Neural cell (in vitro differentiated cells): ENCODE data around the gene SEMA4F. TPM values are rescaled to one million over a fixed set of nuclear protein-coding genes. Genes with fewer than 3 reads are reported as not detected.

Source experiments
- H2AFZ ChIP-seq: fragments of 200-600, 300-800 bp; sonication (generic), shearing (Covaris generic); 2 replicates; pipeline ENCODE4 v1.6.0; 2014; ENCODE audit warnings: low read depth, mild to moderate bottlenecking, antibody characterized with exemption, low read length, moderate library complexity
- H3F3A ChIP-seq: fragments of 200-600 bp; shearing (Covaris generic); 2 replicates; pipeline ENCODE4 v1.6.1; 2016; ENCODE audit warnings: mild to moderate bottlenecking, moderate library complexity, mixed read lengths, antibody characterized with exemption, low read length; ENCODE audit not compliant: insufficient read depth, poor library complexity, severe bottlenecking
- H3K27ac ChIP-seq: fragments of 200-600, 300-800 bp; sonication (generic), shearing (Covaris generic); 2 replicates; pipeline ENCODE4 v1.5.1; 2014; ENCODE audit warnings: mild to moderate bottlenecking, low read length, moderate library complexity
- H3K27me3 ChIP-seq: fragments of 300-800, 200-600 bp; sonication (generic), shearing (Covaris generic); 2 replicates; pipeline ENCODE4 v1.6.0; 2014; ENCODE audit warnings: mild to moderate bottlenecking, low read depth, low read length, moderate library complexity; ENCODE audit not compliant: insufficient read depth
- H3K36me3 ChIP-seq: fragments of 300-800, 200-600 bp; sonication (generic), shearing (Covaris generic); 2 replicates; pipeline ENCODE4 v1.5.1; 2014; ENCODE audit warnings: mild to moderate bottlenecking, antibody characterized with exemption, low read length, moderate library complexity; ENCODE audit not compliant: insufficient read depth
- H3K4me2 ChIP-seq: fragments of 300-800, 200-600 bp; sonication (generic), shearing (Covaris generic); 2 replicates; pipeline ENCODE4 v1.6.0; 2014; ENCODE audit warnings: mild to moderate bottlenecking, low read length
- H3K4me3 ChIP-seq: fragments of 300-800, 200-600 bp; sonication (generic), shearing (Covaris generic); 2 replicates; pipeline ENCODE4 v1.5.1; 2014; ENCODE audit warnings: mild to moderate bottlenecking, low read length, moderate library complexity
- H3K79me2 ChIP-seq: fragments of 200-600 bp; shearing (Covaris generic); replicated peaks from 2 replicates; pipeline ENCODE4 v1.6.0; 2014; ENCODE audit warnings: mild to moderate bottlenecking, low read length, moderate library complexity; ENCODE audit not compliant: insufficient read depth
- H3K9ac ChIP-seq: fragments of 300-800, 200-600 bp; sonication (generic), shearing (Covaris generic); 2 replicates; pipeline ENCODE4 v1.6.1; 2016; ENCODE audit warnings: mild to moderate bottlenecking, low read length, mixed read lengths
- H3K9me2 ChIP-seq: fragments of 200-600 bp; shearing (Covaris generic); 2 replicates; pipeline ENCODE4 v1.6.1; 2016; ENCODE audit warnings: mild to moderate bottlenecking, low read length, mixed read lengths; ENCODE audit not compliant: insufficient read depth
- H3K9me3 ChIP-seq: fragments of 200-600, 300-800 bp; sonication (generic), shearing (Covaris generic); 2 replicates; pipeline ENCODE4 v1.6.1; 2016; ENCODE audit warnings: mild to moderate bottlenecking, mixed run types, low read length, moderate library complexity, mixed read lengths
- H4K20me1 ChIP-seq: fragments of 200-600 bp; shearing (Covaris generic); 2 replicates; pipeline ENCODE4 v1.6.1; 2016; ENCODE audit warnings: mild to moderate bottlenecking, mixed run types; ENCODE audit not compliant: insufficient read depth
- EP300 ChIP-seq: fragments of 450-650 bp; conservative IDR thresholded peaks from 2 replicates; pipeline ENCODE4 v1.6.1; 2014; ENCODE audit warnings: antibody characterized with exemption, mild to moderate bottlenecking, moderate library complexity; ENCODE audit not compliant: poor library complexity, severe bottlenecking
- EZH2 ChIP-seq: fragments of 200-600, 300-800 bp; shearing (Covaris generic), sonication (generic); IDR thresholded peaks from 2 replicates; pipeline ENCODE4 v1.6.1; 2014; ENCODE audit warnings: antibody characterized with exemption, low read length, borderline replicate concordance, mild to moderate bottlenecking; ENCODE audit not compliant: insufficient read depth, poor library complexity, severe bottlenecking
- MXI1 ChIP-seq: fragments of 450-650 bp; conservative IDR thresholded peaks from 2 replicates; pipeline ENCODE4 v1.6.1; 2014; ENCODE audit warnings: antibody characterized with exemption, mild to moderate bottlenecking; ENCODE audit not compliant: poor library complexity, severe bottlenecking
- POLR2AphosphoS5 ChIP-seq: IDR thresholded peaks from 2 replicates; pipeline ENCODE4 v1.6.1; 2012
- RAD21 ChIP-seq: fragments of 450-650 bp; conservative IDR thresholded peaks from 2 replicates; pipeline ENCODE4 v1.6.1; 2014; ENCODE audit warnings: antibody characterized with exemption, mild to moderate bottlenecking, moderate library complexity
- REST ChIP-seq: IDR thresholded peaks from 2 replicates; pipeline ENCODE4 v1.6.1; 2012; ENCODE audit warnings: borderline replicate concordance
- SMC3 ChIP-seq: fragments of 450-650 bp; conservative IDR thresholded peaks from 2 replicates; pipeline ENCODE4 v1.6.1; 2014; ENCODE audit warnings: antibody characterized with exemption, mild to moderate bottlenecking, moderate library complexity; ENCODE audit not compliant: poor library complexity
- TAF1 ChIP-seq: IDR thresholded peaks from 2 replicates; pipeline ENCODE4 v1.6.1; 2012; ENCODE audit warnings: low read depth
- polyA plus RNA-seq: library from polyadenylated mRNA; depleted of rRNA; stranded (reverse); fragments of >200 nt; gene quantifications from 2 replicates; pipeline ENCODE4 v1.2.3, GENCODE V29; 2014
- TF ChIP-seq, protein P1 (sequence below): fragments of 450-650 bp; IDR thresholded peaks from 2 replicates; pipeline ENCODE4 v1.5.1; 2014; ENCODE audit warnings: antibody characterized with exemption, mild to moderate bottlenecking, moderate library complexity; ENCODE audit not compliant: poor library complexity, severe bottlenecking

Gene SEMA4F
- polyA plus RNA-seq, 1 donor from 2014 or later = 18.2 TPM

DNA sequence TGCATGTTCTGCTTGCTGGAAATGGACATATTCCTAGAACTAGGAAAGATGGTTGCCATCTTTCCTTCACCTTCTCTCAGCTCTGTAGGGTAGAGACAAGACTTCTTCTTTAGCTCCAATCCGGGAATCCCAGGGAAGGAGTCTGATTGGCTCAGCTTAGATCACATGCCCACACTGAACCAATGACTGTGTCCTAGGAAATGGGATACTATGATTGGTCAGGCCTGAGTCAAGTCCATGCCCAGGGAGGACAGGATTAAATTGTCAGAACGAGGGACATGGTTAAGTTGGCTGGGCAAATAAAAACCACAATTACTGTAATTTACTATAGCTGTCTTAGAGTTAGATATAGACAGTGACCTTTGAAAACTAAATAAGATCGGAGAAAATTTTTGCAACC lies 31.4 kb downstream of the SEMA4F start:
- Histone ChIP-seq H3K27ac (no peak overlapping the region), H3K9me2 (no peaks in the 10 kb centered on the region), H3K4me2 (no peak overlapping the region), H3K36me3 (no peaks in the 10 kb centered on the region), H3K9me3 (no peaks in the 10 kb centered on the region), H3F3A (no peaks in the 10 kb centered on the region), H3K79me2 (no peaks in the 10 kb centered on the region), H3K27me3 (no peaks in the 10 kb centered on the region), H2AFZ (no peak overlapping the region), H4K20me1 (no peaks in the 10 kb centered on the region), H3K9ac (no peak overlapping the region), H3K4me3 (no peak overlapping the region)
- no peak for TF ChIP-seq POLR2AphosphoS5
- no peak for TF ChIP-seq TAF1
- no peak for TF ChIP-seq RAD21
- TF ChIP-seq, protein P1, sequence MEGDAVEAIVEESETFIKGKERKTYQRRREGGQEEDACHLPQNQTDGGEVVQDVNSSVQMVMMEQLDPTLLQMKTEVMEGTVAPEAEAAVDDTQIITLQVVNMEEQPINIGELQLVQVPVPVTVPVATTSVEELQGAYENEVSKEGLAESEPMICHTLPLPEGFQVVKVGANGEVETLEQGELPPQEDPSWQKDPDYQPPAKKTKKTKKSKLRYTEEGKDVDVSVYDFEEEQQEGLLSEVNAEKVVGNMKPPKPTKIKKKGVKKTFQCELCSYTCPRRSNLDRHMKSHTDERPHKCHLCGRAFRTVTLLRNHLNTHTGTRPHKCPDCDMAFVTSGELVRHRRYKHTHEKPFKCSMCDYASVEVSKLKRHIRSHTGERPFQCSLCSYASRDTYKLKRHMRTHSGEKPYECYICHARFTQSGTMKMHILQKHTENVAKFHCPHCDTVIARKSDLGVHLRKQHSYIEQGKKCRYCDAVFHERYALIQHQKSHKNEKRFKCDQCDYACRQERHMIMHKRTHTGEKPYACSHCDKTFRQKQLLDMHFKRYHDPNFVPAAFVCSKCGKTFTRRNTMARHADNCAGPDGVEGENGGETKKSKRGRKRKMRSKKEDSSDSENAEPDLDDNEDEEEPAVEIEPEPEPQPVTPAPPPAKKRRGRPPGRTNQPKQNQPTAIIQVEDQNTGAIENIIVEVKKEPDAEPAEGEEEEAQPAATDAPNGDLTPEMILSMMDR = no peak
- TF ChIP-seq EP300 = no peak
- TF ChIP-seq MXI1 = no peak
- no peak for TF ChIP-seq REST

GRCh38 chr2:74688881-74689280 lies 34.8 kb downstream of the SEMA4F start:
- H3K4me3 ChIP-seq = no peak overlapping the region

More at GRCh38 chr2:74688881-74689280, 34.8 kb downstream of the SEMA4F start:
- Histone ChIP-seq H3K27me3 (no peaks in the 10 kb centered on the region), H3K79me2 (no peaks in the 10 kb centered on the region), H3K4me2 (no peak overlapping the region), H4K20me1 (no peaks in the 10 kb centered on the region), H3K9me2 (no peaks in the 10 kb centered on the region), H3K9ac (no peak overlapping the region), H3F3A (no peaks in the 10 kb centered on the region), H3K9me3 (no peaks in the 10 kb centered on the region), H2AFZ (no peak overlapping the region), H3K27ac (no peak overlapping the region), H3K36me3 (no peaks in the 10 kb centered on the region)
- TF ChIP-seq POLR2AphosphoS5 = no peak
- no peak for TF ChIP-seq REST
- TF ChIP-seq RAD21 = no peak
- TF ChIP-seq SMC3 = no peak
- TF ChIP-seq TAF1 = no peak
- TF ChIP-seq MXI1 = no peak
- TF ChIP-seq EZH2 = no peak
- TF ChIP-seq, protein P1 = no peak
- TF ChIP-seq EP300 = no peak
